Testis (tissue), 3 donors: Measurements from ENCODE around the gene PEPD. TPM values are rescaled to one million over a fixed set of nuclear protein-coding genes. Genes with fewer than 3 reads are reported as not detected.

Experiments
- DNase-seq: peaks from one replicate; pipeline ENCODE4 v3.0.0-alpha.2; 2019
- H3K27ac ChIP-seq, 2 donors: fragments of 200-600 bp; sonication (generic); one replicate each; pipeline ENCODE4 v1.5.1; 2019
- H3K27me3 ChIP-seq: fragments of 200-600 bp; sonication (generic); one replicate; pipeline ENCODE4 v1.5.1; 2019
- H3K36me3 ChIP-seq: fragments of 200-600 bp; sonication (generic); one replicate; pipeline ENCODE4 v1.5.1; 2017; ENCODE audit warnings: low read depth; ENCODE audit errors: missing control alignments
- H3K4me1 ChIP-seq: fragments of 200-600 bp; sonication (generic); one replicate; pipeline ENCODE4 v1.5.1; 2019
- H3K4me3 ChIP-seq, 2 donors: fragments of 200-600 bp; sonication (generic); one replicate each; pipeline ENCODE4 v1.5.1; 2017 to 2019
- H3K9me3 ChIP-seq: fragments of 200-600 bp; sonication (generic); one replicate; pipeline ENCODE4 v1.5.1; 2017
- CTCF ChIP-seq, 3 experiments: fragments of 450-650 bp in 2 of 3; fragments of 200-600 bp in 1 of 3; sonication (generic) in 1 of 3; IDR thresholded peaks; one replicate each; pipeline ENCODE4 v1.5.1; 2016 to 2019; ENCODE audit warnings: antibody characterized with exemption in 3 of 3, mild to moderate bottlenecking in 2 of 3, moderate library complexity in 1 of 3
- POLR2A ChIP-seq: fragments of 450-650 bp; IDR thresholded peaks from one replicate; pipeline ENCODE4 v1.6.1; 2017; ENCODE audit warnings: antibody characterized with exemption, mild to moderate bottlenecking, moderate library complexity
- WGBS, 2 donors: methylation state at CpG; one replicate each; pipeline ENCODE4 v1.1.5; 2018; 5-methylcytosine and 5-hydroxymethylcytosine counted together
- intact Hi-C: fragments of 100-400 bp; cut with DNase I; formaldehyde crosslinking; loops from one replicate; pipeline ENCODE4 v1.15.1; 2023; ENCODE audit warnings: low total_unique reads
- polyA plus RNA-seq: library from polyadenylated mRNA; stranded (reverse); fragments of 350-450 nt; fragmentation: Illumina TruSeq; extraction: RNeasy Lipid Tissue Mini Kit (QIAGEN cat#74804); gene quantifications from one replicate; pipeline ENCODE4 v1.2.3, GENCODE V29; 2014; ENCODE audit warnings: low read depth, low replicate concordance; ENCODE audit not compliant: insufficient read depth
- total RNA-seq, 2 donors: library from RNA; depleted of rRNA; stranded (reverse); fragments of >200 nt; gene quantifications; one replicate each; pipeline ENCODE4 v1.2.3, GENCODE V29; 2016

The PEPD gene
- total and polyA plus RNA-seq, 3 donors from 2014 or later: 51.1 to 87.9 (median 58.0) TPM

- no peak for DNase-seq
These were observed 53.7 kb downstream of the PEPD start for GRCh38 chr19:33467851-33468250.

GRCh38 chr19:33465834-33466233, 55.8 kb downstream of the PEPD start:
- 76 to 78% methylated on average over 1 of the region's 1 CpG for WGBS, 2 donors
- H3K36me3 ChIP-seq: no peaks in the 10 kb centered on the region
- no peaks in the 10 kb centered on the region for H3K4me1 ChIP-seq
- TF ChIP-seq CTCF (IDR thresholded peaks at IDR 0.05) (no peak), POLR2A (no peak)
- DNase-seq: no peak
- intact Hi-C loops: no loop called here
- no peak overlapping the region for H3K4me3 ChIP-seq
- H3K27me3 ChIP-seq: no peaks in the 10 kb centered on the region
- no peak overlapping the region for H3K27ac ChIP-seq
- H3K9me3 ChIP-seq: no peaks in the 10 kb centered on the region

More at GRCh38 chr19:33467851-33468250, 53.7 kb downstream of the PEPD start:
- H3K36me3 ChIP-seq: no peaks in the 10 kb centered on the region
- no peaks in the 10 kb centered on the region for H3K27me3 ChIP-seq
- no peaks in the 10 kb centered on the region for H3K4me1 ChIP-seq
- TF ChIP-seq POLR2A (no peak), CTCF (IDR thresholded peaks at IDR 0.05) (no peak)
- intact Hi-C loops: no loop called here
- H3K9me3 ChIP-seq: no peaks in the 10 kb centered on the region
- H3K4me3 ChIP-seq: no peak overlapping the region
- WGBS, 2 donors: 88 to 91% methylated on average over 11 of the region's 11 CpGs
- no peak overlapping the region for H3K27ac ChIP-seq

DNA sequence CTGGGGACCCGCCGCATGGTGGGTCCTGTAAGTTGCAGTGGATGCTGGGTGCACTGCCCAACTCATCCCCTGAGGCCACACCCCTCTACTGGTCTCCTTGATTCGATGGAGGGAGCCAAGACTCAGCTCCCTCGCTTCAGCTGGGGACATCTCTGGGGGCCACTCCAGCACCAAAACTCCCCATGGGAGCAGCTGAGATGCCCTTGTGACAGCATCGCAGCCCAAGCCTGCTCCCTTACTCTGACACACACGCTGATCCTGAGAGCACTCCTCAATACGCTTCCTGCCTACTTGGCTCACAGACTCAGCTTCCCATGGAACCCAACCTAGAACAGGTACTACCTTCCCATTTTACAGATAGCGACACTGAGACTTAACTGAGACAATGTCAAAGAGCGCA, 56.2 kb downstream of the PEPD start:
- Histone ChIP-seq H3K36me3 (no peaks in the 10 kb centered on the region), H3K4me1 (no peaks in the 10 kb centered on the region), H3K27me3 (no peaks in the 10 kb centered on the region), H3K27ac (no peak overlapping the region), H3K9me3 (no peaks in the 10 kb centered on the region), H3K4me3 (no peak overlapping the region)
- 90 to 97% methylated on average over 9 of the region's 9 CpGs for whole genome bisulfite sequencing, 2 donors
- TF ChIP-seq CTCF (IDR thresholded peaks at IDR 0.05): no peak
- no peak for TF ChIP-seq POLR2A
- intact Hi-C loops: no loop called here
- no peak for DNase-seq

- Histone ChIP-seq H3K27me3 (no peaks in the 10 kb centered on the region), H3K36me3 (no peaks in the 10 kb centered on the region), H3K27ac (no peak overlapping the region), H3K4me3 (no peak overlapping the region), H3K4me1 (no peaks in the 10 kb centered on the region), H3K9me3 (no peaks in the 10 kb centered on the region)
- TF ChIP-seq CTCF (IDR thresholded peaks at IDR 0.05): no peak
- intact Hi-C loops: no loop called here
- no peak for DNase-seq
- WGBS, 2 donors: 80 to 91% methylated on average over 10 of the region's 10 CpGs
These were observed 56.9 kb downstream of the PEPD start for GRCh38 chr19:33464733-33465115.

- H3K27me3 ChIP-seq: no peaks in the 10 kb centered on the region
- no peak overlapping the region for H3K27ac ChIP-seq
- WGBS, 2 donors: 85 to 92% methylated on average over 9 to 12 of the region's 12 CpGs
- no peaks in the 10 kb centered on the region for H3K36me3 ChIP-seq
- no peak overlapping the region for H3K4me3 ChIP-seq
- intact Hi-C loops: no loop called here
- no peaks in the 10 kb centered on the region for H3K4me1 ChIP-seq
- DNase-seq: no peak
- TF ChIP-seq CTCF (IDR thresholded peaks at IDR 0.05) (no peak), POLR2A (no peak)
- no peaks in the 10 kb centered on the region for H3K9me3 ChIP-seq
These were observed 57.4 kb downstream of the PEPD start for GRCh38 chr19:33464010-33464732.
